Heart left ventricle (tissue), 16 donors: ENCODE measurements around the gene MAFG. TPM values are rescaled to one million over a fixed set of nuclear protein-coding genes. Genes with fewer than 3 reads are reported as not detected.

ENCODE experiments used
- ATAC-seq, 4 donors: fragments of 200-7000 bp; cut with Tn5 transposase; one replicate each; pipeline ENCODE4 v1.9.1; 2020 to 2022; ENCODE audit warnings: moderate library complexity in 4 of 4, mild to moderate bottlenecking in 3 of 4, moderate number of reproducible peaks in 1 of 4
- DNase-seq, 5 donors: peaks; one replicate each; pipeline ENCODE4 v3.0.0-alpha.2; 2020
- H3K27ac ChIP-seq, 12 donors: fragments of 200-600 bp; sonication (generic) in 4 of 12; one replicate each; pipeline versions ENCODE4 v1.5.0 to v1.8.0; 2016 to 2022; ENCODE audit warnings: mild to moderate bottlenecking in 2 of 12
- H3K27me3 ChIP-seq, 9 donors: fragments of 200-600 bp; sonication (generic) in 2 of 9; one replicate each; pipeline versions ENCODE4 v1.5.1 to v1.8.0; 2016 to 2022; ENCODE audit warnings: mild to moderate bottlenecking in 3 of 9
- H3K36me3 ChIP-seq, 9 donors: fragments of 200-600 bp; sonication (generic) in 2 of 9; one replicate each; pipeline versions ENCODE4 v1.5.0 to v1.8.0; 2018 to 2022; ENCODE audit warnings: mild to moderate bottlenecking in 2 of 9
- H3K4me1 ChIP-seq, 12 donors: fragments of 200-600 bp; sonication (generic) in 4 of 12; one replicate each; pipeline versions ENCODE4 v1.5.0 to v1.8.0; 2016 to 2022; ENCODE audit warnings: mild to moderate bottlenecking in 3 of 12
- H3K4me3 ChIP-seq, 12 donors: fragments of 200-600 bp; sonication (generic) in 4 of 12; one replicate each; pipeline versions ENCODE4 v1.5.0 to v1.8.0; 2017 to 2022; ENCODE audit warnings: mild to moderate bottlenecking in 9 of 12, moderate library complexity in 4 of 12
- H3K9me3 ChIP-seq, 12 donors: fragments of 200-600 bp; sonication (generic) in 4 of 12; one replicate each; pipeline versions ENCODE4 v1.5.0 to v1.8.0; 2016 to 2022; ENCODE audit warnings: mild to moderate bottlenecking in 1 of 12
- CTCF ChIP-seq, 12 donors: fragments of 200-600 bp; sonication (generic) in 4 of 12; IDR thresholded peaks; one replicate each; pipeline versions ENCODE4 v1.5.0 to v1.8.0; 2018 to 2022; ENCODE audit warnings: antibody characterized with exemption in 12 of 12, mild to moderate bottlenecking in 5 of 12
- POLR2A ChIP-seq, 2 donors: fragments of 450-650 bp; IDR thresholded peaks; one replicate each; pipeline ENCODE4 v1.6.1; 2017; ENCODE audit warnings: antibody characterized with exemption in 2 of 2, mild to moderate bottlenecking in 2 of 2, moderate library complexity in 2 of 2
- WGBS, 4 donors: extraction: QIAGEN DNeasy Blood & Tissue Kit in 2 of 4; methylation state at CpG; one replicate each; pipeline versions ENCODE4 v1.1.5 to v1.1.7; 2013 to 2018; 5-methylcytosine and 5-hydroxymethylcytosine counted together
- intact Hi-C, 10 donors: fragments of 100-400 bp; cut with DNase I; formaldehyde crosslinking; loops; one replicate each; pipeline versions ENCODE4 v1.11.1 to v1.14.2; 2022
- polyA plus RNA-seq, 2 donors: library from polyadenylated mRNA; stranded (reverse); fragments of 200-250 nt; gene quantifications; one replicate each; pipeline ENCODE4 v1.2.3, GENCODE V29; 2013
- total RNA-seq, 9 donors: library from RNA; depleted of rRNA in 2 of 9; stranded (reverse); fragments of >200 nt in 2 of 9; fragmentation: NEBNext Ultra II Directional in 3 of 9; extraction: Animal tissue kit (Norgen Biotek cat#: 25700) in 3 of 9; gene quantifications; one replicate each; pipeline versions ENCODE4 v1.1.0 to v1.2.4, GENCODE V29; 2016 to 2023
- donor health status: ischemic (EF 13 %, LVEDD 7.1; RV severe dilation, severe dysfunction).
- donor health status: healthy with polysubstance abuse.
- donor health status: DM: no; HTN: yes; CAD: no.
- donor health status: DM: no; HTN: no; CAD: no.
- donor health status: ischemic (EF 25% LVEDD 6.9; RV normal size, moderate dysfunction).
- donor health status: ischemic (EF 25% LVEDD 5.7; RV mildly dilated, moderate dysfunction).
- donor health status: healthy.
- donor health status: DM: yes; HTN: yes; CAD: no.
- donor health status: ischemic (EF 35%, LVEDD 5.7; RV mildly dilated, moderate dysfunction).
- donor health status: nonischemic (EF 11% LVEDD 7.7; RV severe dilation, severe dysfunction).
- donor health status: DM: yes; HTN: yes; CAD: no.
- donor health status: PGD.
- donor health status: ischemic (EF 29% LVEDD 5.4; RV normal size, mild dysfunction).
- donor health status: nonischemic (EF 23%, LVEDD 6.1; RV moderate dilation, normal function).

MAFG gene
- total and polyA plus RNA-seq, 11 donors = 10.2 to 30.5 (median 18.0) TPM

GRCh38 chr17:81924557-81925532, 2.7 kb downstream of the MAFG start:
- 52 to 65% (median 62%) methylated on average over 18 to 21 of the region's 21 CpGs for WGBS, 4 donors
- intact Hi-C loops = loop anchor here in 2 of 10 donors (5.0 kb wide), 2 partner anchors 43 to 53 kb away; partner anchors contain the start of gene ARHGDIA (in 1 of the 2)
- H3K4me3 ChIP-seq = peak overlapping the region in 4 of 12 donors; percentile 3 to 49 (median 12)
- H3K27ac ChIP-seq = peak overlapping the region in 7 of 12 donors; percentile 6 to 86 (median 33)
- ATAC-seq = no peak
- H3K36me3 ChIP-seq = peaks cover 0 to 30% (median 21%) of the 10 kb centered on the region in 9 donors
- peaks cover 21 to 79% (median 49%) of the 10 kb centered on the region in 12 donors for H3K4me1 ChIP-seq
- TF ChIP-seq POLR2A (IDR thresholded peaks at IDR 0.05) (no peak), CTCF (IDR thresholded peaks at IDR 0.05) (no peak)
- DNase-seq = no peak
- no peaks in the 10 kb centered on the region for H3K9me3 ChIP-seq
- peaks cover 0 to 11% (median 0%) of the 10 kb centered on the region in 9 donors for H3K27me3 ChIP-seq

GRCh38 chr17:81923302-81924260, 4.0 kb downstream of the MAFG start:
- DNase-seq (peak; percentile 67 to 86 (median 72)), ATAC-seq (peak in 3 of 4 donors; percentile 12 to 51 (median 50))
- peak overlapping the region in 10 of 12 donors; percentile 8 to 49 (median 30) for H3K4me3 ChIP-seq
- TF ChIP-seq POLR2A (IDR thresholded peaks at IDR 0.05) = no peak
- TF ChIP-seq CTCF (IDR thresholded peaks at IDR 0.05) = no peak
- no peaks in the 10 kb centered on the region for H3K9me3 ChIP-seq
- H3K36me3 ChIP-seq = peaks cover 0 to 39% (median 29%) of the 10 kb centered on the region in 9 donors
- peaks cover 0 to 6% (median 0%) of the 10 kb centered on the region in 9 donors for H3K27me3 ChIP-seq
- 24 to 35% (median 26%) methylated on average over 17 to 32 of the region's 32 CpGs for WGBS, 4 donors
- intact Hi-C loops = loop anchor here in 1 of 10 donors (5.0 kb wide), 1 partner anchor 41 kb away; no protein-coding TSS in a partner anchor
- peaks cover 21 to 87% (median 48%) of the 10 kb centered on the region in 12 donors for H3K4me1 ChIP-seq
- peak overlapping the region in 10 of 12 donors; percentile 19 to 86 (median 50) for H3K27ac ChIP-seq

GRCh38 chr17:81922566-81923301, 4.8 kb downstream of the MAFG start:
- no peaks in the 10 kb centered on the region for H3K9me3 ChIP-seq
- DNase-seq (no peak), ATAC-seq (no peak)
- H3K27me3 ChIP-seq = no peaks in the 10 kb centered on the region
- TF ChIP-seq POLR2A (IDR thresholded peaks at IDR 0.05) = no peak
- no peak for TF ChIP-seq CTCF (IDR thresholded peaks at IDR 0.05)
- peak overlapping the region in 8 of 12 donors; percentile 31 to 86 (median 50) for H3K27ac ChIP-seq
- peaks cover 19 to 84% (median 45%) of the 10 kb centered on the region in 12 donors for H3K4me1 ChIP-seq
- WGBS, 4 donors = 86 to 96% (median 89%) methylated on average over 47 to 58 of the region's 58 CpGs
- H3K36me3 ChIP-seq = peaks cover 0 to 39% (median 29%) of the 10 kb centered on the region in 9 donors
- intact Hi-C loops = loop anchor here in 1 of 10 donors (5.0 kb wide), 1 partner anchor 40 kb away; no protein-coding TSS in a partner anchor
- H3K4me3 ChIP-seq = peak overlapping the region in 10 of 12 donors; percentile 8 to 49 (median 30)
